Right lobe of liver (tissue), 6 donors: Measurements from ENCODE around the gene ADAM8. TPM values are rescaled to one million over a fixed set of nuclear protein-coding genes. Genes with fewer than 3 reads are reported as not detected.
A peak's percentile ranks its signal among the peaks of the same experiment; 100 is the strongest.

Experiments
- ATAC-seq, 4 donors: fragments of 200-7000 bp; cut with Tn5 transposase; one replicate each; pipeline ENCODE4 v1.9.1; 2020; ENCODE audit warnings: mild to moderate bottlenecking in 4 of 4, moderate library complexity in 4 of 4
- DNase-seq, 3 donors: peaks; one replicate each; pipeline ENCODE4 v3.0.0-alpha.2; 2020
- H3K27ac ChIP-seq, 3 donors: fragments of 200-600 bp; one replicate each; pipeline ENCODE4 v1.8.0; 2022
- H3K27me3 ChIP-seq, 2 donors: fragments of 200-600 bp; one replicate each; pipeline ENCODE4 v1.8.0; 2022
- H3K36me3 ChIP-seq, 4 donors: fragments of 200-600 bp; sonication (generic) in 1 of 4; one replicate each; pipeline versions ENCODE4 v1.5.1 to v1.8.0; 2017 to 2022; ENCODE audit warnings: control low read depth in 1 of 4
- H3K4me1 ChIP-seq, 4 donors: fragments of 200-600 bp; sonication (generic) in 1 of 4; one replicate each; pipeline versions ENCODE4 v1.5.1 to v1.8.0; 2017 to 2022; ENCODE audit warnings: control low read depth in 1 of 4
- H3K4me3 ChIP-seq, 3 donors: fragments of 200-600 bp; one replicate each; pipeline ENCODE4 v1.8.0; 2022
- H3K9me3 ChIP-seq, 4 donors: fragments of 200-600 bp; sonication (generic) in 1 of 4; one replicate each; pipeline versions ENCODE4 v1.5.1 to v1.8.0; 2017 to 2022; ENCODE audit warnings: control low read depth in 1 of 4
- POLR2A ChIP-seq: fragments of 450-650 bp; IDR thresholded peaks from one replicate; pipeline ENCODE4 v1.6.1; 2017; ENCODE audit warnings: antibody characterized with exemption, mild to moderate bottlenecking
- WGBS: methylation state at CpG from one replicate; pipeline ENCODE4 v1.1.6; 2018; ENCODE audit warnings: low coverage, low lambda C conversion rate; ENCODE audit not compliant: insufficient coverage; ENCODE audit errors: missing lambda C conversion rate; 5-methylcytosine and 5-hydroxymethylcytosine counted together
- intact Hi-C, 2 donors: fragments of 100-400 bp; cut with DNase I; formaldehyde crosslinking; loops; one replicate each; pipeline versions ENCODE4 v1.11.2 to v1.14.1; 2022
- total RNA-seq, 6 experiments: library from RNA; depleted of rRNA in 2 of 6; stranded (reverse); fragments of >200 nt in 2 of 6; fragmentation: NEBNext Ultra II Directional in 3 of 6; extraction: Animal tissue kit (Norgen Biotek cat#: 25700) in 3 of 6; gene quantifications; one replicate each; pipeline versions ENCODE4 v1.1.0 to v1.2.4, GENCODE V29; 2016 to 2023
- TF ChIP-seq, protein P1 (sequence below), 4 donors: fragments of 200-600 bp in 3 of 4; fragments of 450-650 bp in 1 of 4; IDR thresholded peaks; one replicate each; pipeline versions ENCODE4 v1.5.1 to v1.8.0; 2016 to 2022; ENCODE audit warnings: antibody characterized with exemption in 4 of 4, mild to moderate bottlenecking in 2 of 4
- donor health status: DM: no; HTN: yes; CAD: no.
- donor health status: DM: no; HTN: no; CAD: no.
- donor health status: DM: no; HTN: no; CAD: no.
- donor health status: DM: no; HTN: yes; CAD: no.
- donor health status: DM: no; HTN: yes; CAD: no.

The ADAM8 gene
- total RNA-seq, 6 experiments from 2014 or later, result 2.6 to 8.8 (median 5.2) TPM

DNA sequence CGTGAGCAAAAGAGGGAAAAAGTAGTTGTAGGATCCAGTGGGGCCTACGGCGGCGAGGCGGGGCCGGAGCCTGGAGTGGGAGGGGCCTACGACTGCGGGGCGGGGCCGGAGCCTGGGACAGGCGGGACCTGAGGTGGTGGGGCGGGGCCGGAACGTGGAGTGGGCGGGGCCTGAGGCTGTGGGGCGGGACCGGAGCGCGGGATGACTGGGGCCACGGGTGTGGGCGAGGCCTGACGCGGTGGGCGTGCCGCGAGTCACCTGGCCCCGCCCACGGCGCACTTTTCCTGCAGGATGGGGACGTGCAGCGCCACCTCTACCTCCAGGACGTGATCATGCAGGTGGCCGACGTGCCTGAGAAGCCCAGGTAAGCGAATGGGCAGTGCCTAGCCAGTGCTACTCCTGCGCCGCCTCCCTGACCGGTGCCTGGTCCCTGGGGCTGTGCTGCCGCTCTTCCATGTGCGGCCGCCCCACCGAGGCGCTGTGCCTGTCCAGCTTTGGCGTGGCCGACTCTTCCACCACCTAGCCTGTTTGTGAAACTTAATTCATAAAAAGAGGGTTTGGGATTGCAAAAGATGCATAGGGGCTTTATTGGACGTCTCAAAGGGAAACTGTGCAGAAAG is 32.5 kb upstream of the ADAM8 start:
- intact Hi-C loops, result no loop called here

DNA sequence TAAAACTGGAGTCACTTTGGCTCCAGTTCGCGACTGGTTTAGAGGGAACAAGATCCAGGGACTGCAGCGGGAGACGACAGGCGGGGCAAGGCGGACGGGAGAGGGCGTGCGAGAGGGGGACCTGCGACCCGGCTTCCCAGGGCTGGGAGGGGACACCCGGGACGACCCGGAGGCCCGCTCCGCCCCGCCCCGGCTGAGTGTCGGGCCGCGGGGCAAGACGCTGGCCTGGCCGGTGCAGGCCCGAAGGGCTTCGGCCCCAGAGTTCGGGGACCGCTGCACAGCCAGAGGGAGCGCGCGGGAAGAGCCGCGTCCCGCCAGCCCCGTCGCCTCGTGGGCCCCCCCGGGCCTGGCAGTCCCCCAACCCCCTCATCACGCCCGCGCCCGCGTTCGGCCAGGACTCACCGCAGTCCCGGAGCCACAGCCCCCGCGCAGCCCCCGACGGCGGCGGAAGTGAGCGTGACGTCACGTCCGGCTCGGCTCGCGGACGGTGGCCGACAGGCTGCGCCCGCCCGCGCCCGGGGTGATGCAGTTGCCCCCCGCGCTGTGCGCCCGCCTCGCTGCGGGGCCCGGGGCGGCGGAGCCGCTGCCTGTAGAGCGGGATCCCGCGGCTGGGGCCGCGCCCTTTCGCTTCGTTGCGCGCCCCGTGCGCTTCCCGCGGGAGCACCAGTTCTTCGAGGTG is 31.9 kb upstream of the ADAM8 start, which contains the start of the genes TUBGCP2 and ZNF511:
TSS of gene TUBGCP2 (minus strand) at position 452 of the 679 bp plus-strand sequence. CDS start 5,931 bp downstream, outside the sequence.
TSS of gene ZNF511 (plus strand) at position 494 of the 679 bp plus-strand sequence. CDS start at position 524, 30 bp downstream.
- Histone ChIP-seq H3K4me3 (peak within 1 kb of the TSS; percentile 95 to 99 (median 95)), H3K36me3 (peaks cover 0 to 16% (median 6%) of the 10 kb centered on the region in 4 donors), H3K4me1 (peaks cover 0 to 35% (median 9%) of the 10 kb centered on the region in 4 donors), H3K9me3 (no peaks in the 10 kb centered on the region), H3K27ac (peak within 1 kb of the TSS; percentile 93 to 98 (median 96)), H3K27me3 (no peaks in the 10 kb centered on the region)
- peak; percentile 55 to 75 (median 65) for ATAC-seq
- no CpG with 5 or more reads among the region's 89 CpGs for WGBS
- intact Hi-C loops, result no loop called here
- DNase-seq, result peak; percentile 89 to 91 (median 91)
- TF ChIP-seq POLR2A, result peak; percentile 79
- TF ChIP-seq, protein P1, sequence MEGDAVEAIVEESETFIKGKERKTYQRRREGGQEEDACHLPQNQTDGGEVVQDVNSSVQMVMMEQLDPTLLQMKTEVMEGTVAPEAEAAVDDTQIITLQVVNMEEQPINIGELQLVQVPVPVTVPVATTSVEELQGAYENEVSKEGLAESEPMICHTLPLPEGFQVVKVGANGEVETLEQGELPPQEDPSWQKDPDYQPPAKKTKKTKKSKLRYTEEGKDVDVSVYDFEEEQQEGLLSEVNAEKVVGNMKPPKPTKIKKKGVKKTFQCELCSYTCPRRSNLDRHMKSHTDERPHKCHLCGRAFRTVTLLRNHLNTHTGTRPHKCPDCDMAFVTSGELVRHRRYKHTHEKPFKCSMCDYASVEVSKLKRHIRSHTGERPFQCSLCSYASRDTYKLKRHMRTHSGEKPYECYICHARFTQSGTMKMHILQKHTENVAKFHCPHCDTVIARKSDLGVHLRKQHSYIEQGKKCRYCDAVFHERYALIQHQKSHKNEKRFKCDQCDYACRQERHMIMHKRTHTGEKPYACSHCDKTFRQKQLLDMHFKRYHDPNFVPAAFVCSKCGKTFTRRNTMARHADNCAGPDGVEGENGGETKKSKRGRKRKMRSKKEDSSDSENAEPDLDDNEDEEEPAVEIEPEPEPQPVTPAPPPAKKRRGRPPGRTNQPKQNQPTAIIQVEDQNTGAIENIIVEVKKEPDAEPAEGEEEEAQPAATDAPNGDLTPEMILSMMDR (IDR thresholded peaks at IDR 0.05), result peak in 1 of 4 donors; percentile 27

More for the DNA sequence above, 32.5 kb upstream of the ADAM8 start:
- peak; percentile 97 to 99 (median 98) for DNase-seq
- H3K4me3 ChIP-seq, result peak overlapping the region; percentile 95 to 99 (median 95)
- WGBS, result 22% methylated on average over 10 of the region's 46 CpGs
- no peaks in the 10 kb centered on the region for H3K9me3 ChIP-seq
- H3K27me3 ChIP-seq, result no peaks in the 10 kb centered on the region
- TF ChIP-seq, protein P1 (IDR thresholded peaks at IDR 0.05), result no peak
- TF ChIP-seq POLR2A, result no peak
- peaks cover 0 to 16% (median 6%) of the 10 kb centered on the region in 4 donors for H3K36me3 ChIP-seq
- H3K27ac ChIP-seq, result peak overlapping the region; percentile 93 to 98 (median 96)
- ATAC-seq, result peak; percentile 89 to 96 (median 92)
- peaks cover 0 to 35% (median 9%) of the 10 kb centered on the region in 4 donors for H3K4me1 ChIP-seq

DNA sequence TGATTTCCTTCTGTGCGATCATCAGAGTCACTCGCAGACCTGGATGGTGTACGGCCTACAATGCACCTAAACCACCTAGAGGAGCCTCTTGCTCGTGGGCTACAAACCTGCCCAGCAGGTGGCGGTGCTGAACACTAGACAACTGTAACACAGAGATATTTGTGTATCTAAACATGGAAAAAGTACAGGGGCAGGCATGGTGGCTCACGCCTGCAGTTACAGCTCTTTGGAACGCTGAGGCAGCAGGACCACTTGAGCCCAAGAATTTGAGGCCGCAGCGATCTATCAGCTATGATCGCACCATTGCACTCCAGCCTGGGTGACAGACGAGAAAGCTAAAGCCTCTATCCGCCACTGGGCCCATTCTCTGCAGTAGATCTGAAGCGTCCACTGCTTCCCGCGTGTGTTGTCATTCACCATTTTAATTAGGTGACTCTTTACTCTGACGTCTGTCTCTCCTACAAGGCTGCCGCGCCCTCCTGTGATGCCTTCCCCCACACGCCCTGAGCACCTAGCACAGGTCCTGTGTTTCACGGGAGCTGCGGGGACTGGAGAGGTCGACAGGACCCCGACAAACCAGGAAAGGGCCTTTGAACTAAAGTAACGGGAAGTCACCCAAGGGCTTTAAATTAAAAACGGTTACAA is 31.2 kb upstream of the ADAM8 start:
- TF ChIP-seq, protein P1 (IDR thresholded peaks at IDR 0.05), result peak; percentile 71 to 83 (median 79)
- TF ChIP-seq POLR2A, result no peak
- Histone ChIP-seq H3K4me3 (peak overlapping the region; percentile 95 to 99 (median 95)), H3K27me3 (no peaks in the 10 kb centered on the region), H3K4me1 (peaks cover 0 to 35% (median 9%) of the 10 kb centered on the region in 4 donors), H3K9me3 (no peaks in the 10 kb centered on the region), H3K36me3 (peaks cover 0 to 16% (median 6%) of the 10 kb centered on the region in 4 donors), H3K27ac (peak overlapping the region; percentile 93 to 98 (median 96))
- DNase-seq (peak; percentile 86 to 88 (median 87)), ATAC-seq (peak; percentile 51 to 55 (median 52))
- under 1% methylated on average over 20 of the region's 25 CpGs for WGBS
- intact Hi-C loops, result no loop called here

DNA sequence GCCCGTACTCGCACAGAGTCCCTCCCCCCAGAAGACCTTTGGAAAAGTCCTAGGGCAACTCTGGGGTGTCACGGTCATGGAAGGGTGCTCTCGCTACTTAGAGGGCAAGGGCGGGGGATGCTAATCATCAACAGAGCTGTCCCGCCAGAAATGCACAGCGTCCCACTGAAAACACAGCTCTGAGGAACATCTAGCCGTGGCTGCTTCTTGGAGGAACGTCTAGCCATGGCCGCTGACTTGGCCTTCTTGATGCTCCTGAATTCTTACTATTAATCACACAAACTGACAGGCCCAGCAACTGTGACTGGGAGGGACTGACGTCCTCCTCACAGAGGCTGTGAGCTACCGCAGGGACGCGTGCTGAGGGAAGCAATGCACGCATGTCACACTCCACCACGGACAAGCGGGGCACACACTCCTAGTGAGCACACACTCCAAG is 30.3 kb upstream of the ADAM8 start:
- TF ChIP-seq, protein P1 (IDR thresholded peaks at IDR 0.05), result no peak
- no peak for TF ChIP-seq POLR2A
- WGBS, result 95% methylated on average over 8 of the region's 17 CpGs
- ATAC-seq (no peak), DNase-seq (no peak)
- Histone ChIP-seq H3K36me3 (peaks cover 0 to 13% (median 5%) of the 10 kb centered on the region in 4 donors), H3K9me3 (no peaks in the 10 kb centered on the region), H3K27ac (no peak overlapping the region), H3K4me3 (no peak overlapping the region), H3K4me1 (peaks cover 0 to 35% (median 9%) of the 10 kb centered on the region in 4 donors), H3K27me3 (no peaks in the 10 kb centered on the region)
- intact Hi-C loops, result no loop called here
